Muscle layer of duodenum (tissue), 2 donors: ENCODE results near the gene CBR4.

Experiments
- H3K27ac ChIP-seq: one replicate; pipeline ENCODE4 v1.7.0; 2013; ENCODE audit warnings: mild to moderate bottlenecking, low read length
- H3K27me3 ChIP-seq: one replicate; pipeline ENCODE4 v1.7.0; 2013; ENCODE audit warnings: low read depth, mild to moderate bottlenecking, control low read depth, low read length
- H3K36me3 ChIP-seq, 2 donors: one replicate each; pipeline ENCODE4 v1.7.0; 2013; ENCODE audit warnings: low read length in 2 of 2, control low read depth in 1 of 2, mild to moderate bottlenecking in 1 of 2; ENCODE audit not compliant: insufficient read depth in 2 of 2, control insufficient read depth in 1 of 2
- H3K4me1 ChIP-seq, 2 donors: one replicate each; pipeline ENCODE4 v1.7.0; 2013; ENCODE audit warnings: low read length in 2 of 2, mild to moderate bottlenecking in 2 of 2, control low read depth in 1 of 2, moderate library complexity in 1 of 2; ENCODE audit not compliant: insufficient read depth in 2 of 2, control insufficient read depth in 1 of 2
- H3K4me3 ChIP-seq, 2 donors: one replicate each; pipeline ENCODE4 v1.7.0; 2013; ENCODE audit warnings: low read length in 2 of 2, low read depth in 1 of 2, mild to moderate bottlenecking in 1 of 2
- H3K9me3 ChIP-seq, 2 donors: one replicate each; pipeline ENCODE4 v1.7.0; 2013; ENCODE audit warnings: low read length in 2 of 2, control low read depth in 1 of 2, mild to moderate bottlenecking in 1 of 2; ENCODE audit not compliant: control insufficient read depth in 1 of 2
- donor health status: healthy.

Gene CBR4

DNA sequence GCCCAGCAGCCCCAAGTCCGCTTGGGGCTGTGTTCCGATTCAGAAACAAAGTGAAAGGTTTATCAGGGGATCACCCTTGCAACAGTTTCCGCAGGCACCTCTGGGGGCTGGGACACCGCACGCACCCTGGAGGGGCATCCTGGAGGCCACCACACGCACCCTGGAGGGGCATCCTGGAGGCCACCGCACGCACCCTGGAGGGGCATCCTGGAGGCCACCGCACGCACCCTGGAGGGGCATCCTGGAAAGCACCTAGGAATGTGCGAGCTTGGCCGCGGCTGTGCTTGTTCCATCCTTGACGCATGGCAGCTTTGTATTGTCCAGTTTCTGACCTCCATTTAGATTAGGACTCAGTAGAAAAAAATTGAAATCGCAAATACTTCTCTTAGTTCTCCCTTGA lies 21.3 kb upstream of the CBR4 start:
- H3K36me3 ChIP-seq: no peaks in the 10 kb centered on the region
- H3K4me1 ChIP-seq: no peaks in the 10 kb centered on the region

DNA sequence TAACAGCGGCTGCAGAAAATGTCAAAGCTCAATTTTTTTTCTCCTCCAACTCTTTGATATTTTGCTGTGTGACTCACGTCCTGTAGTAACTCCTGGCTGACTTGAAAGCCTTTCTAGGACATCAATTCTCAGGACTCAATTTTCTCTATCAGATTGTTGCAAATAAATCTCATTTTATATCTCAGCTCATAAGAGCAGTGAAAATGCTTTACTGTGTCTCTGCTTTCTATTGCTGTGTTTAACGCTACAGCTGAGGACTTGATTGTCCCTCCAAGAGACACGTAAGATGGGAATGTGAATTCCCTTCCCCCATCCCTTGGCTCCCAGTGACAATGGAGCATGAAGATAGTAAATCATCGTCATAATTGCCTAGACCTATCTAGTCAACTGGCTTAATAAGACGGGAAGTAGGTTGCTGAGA lies 20.5 kb upstream of the CBR4 start:
- Histone ChIP-seq H3K27me3 (no peaks in the 10 kb centered on the region), H3K27ac (no peak overlapping the region)

More for the DNA sequence above, 21.3 kb upstream of the CBR4 start:
- no peaks in the 10 kb centered on the region for H3K9me3 ChIP-seq
- no peak overlapping the region for H3K27ac ChIP-seq
- H3K4me3 ChIP-seq: no peak overlapping the region
- no peaks in the 10 kb centered on the region for H3K27me3 ChIP-seq

DNA sequence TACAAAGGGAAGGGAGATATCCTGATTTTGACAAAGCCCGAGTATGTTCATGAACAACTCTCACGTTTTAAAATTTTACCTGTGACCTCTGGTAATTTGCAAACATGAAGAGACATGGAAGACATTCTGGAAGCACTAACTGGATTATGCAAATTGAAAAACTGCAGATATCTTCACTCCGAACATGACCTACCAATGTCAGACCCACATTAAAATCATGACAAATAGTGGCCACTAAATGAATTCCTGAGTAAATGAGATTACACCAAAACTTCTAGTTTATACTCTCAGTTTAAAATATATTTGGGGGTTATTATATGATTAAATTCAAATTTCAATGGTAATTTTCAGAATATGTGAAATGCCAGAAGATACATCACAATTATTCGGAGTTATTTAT lies 19.9 kb upstream of the CBR4 start:
- Histone ChIP-seq H3K4me1 (no peaks in the 10 kb centered on the region), H3K27ac (no peak overlapping the region), H3K4me3 (no peak overlapping the region), H3K9me3 (no peaks in the 10 kb centered on the region), H3K27me3 (no peaks in the 10 kb centered on the region), H3K36me3 (no peaks in the 10 kb centered on the region)

More for the DNA sequence above, 20.5 kb upstream of the CBR4 start:
- Histone ChIP-seq H3K9me3 (no peaks in the 10 kb centered on the region), H3K4me3 (no peak overlapping the region), H3K4me1 (no peaks in the 10 kb centered on the region), H3K36me3 (no peaks in the 10 kb centered on the region)

GRCh38 chr4:169027663-169028062 lies 17.6 kb upstream of the CBR4 start:
- Histone ChIP-seq H3K36me3 (no peaks in the 10 kb centered on the region), H3K4me3 (no peak overlapping the region)

GRCh38 chr4:169025184-169025583 lies 15.1 kb upstream of the CBR4 start:
- no peaks in the 10 kb centered on the region for H3K9me3 ChIP-seq
- no peak overlapping the region for H3K27ac ChIP-seq
- H3K27me3 ChIP-seq: no peaks in the 10 kb centered on the region
- no peaks in the 10 kb centered on the region for H3K36me3 ChIP-seq
- no peaks in the 10 kb centered on the region for H3K4me1 ChIP-seq
- no peak overlapping the region for H3K4me3 ChIP-seq

More at GRCh38 chr4:169027663-169028062, 17.6 kb upstream of the CBR4 start:
- no peaks in the 10 kb centered on the region for H3K9me3 ChIP-seq
- H3K4me1 ChIP-seq: no peaks in the 10 kb centered on the region
- no peaks in the 10 kb centered on the region for H3K27me3 ChIP-seq
- H3K27ac ChIP-seq: no peak overlapping the region

DNA sequence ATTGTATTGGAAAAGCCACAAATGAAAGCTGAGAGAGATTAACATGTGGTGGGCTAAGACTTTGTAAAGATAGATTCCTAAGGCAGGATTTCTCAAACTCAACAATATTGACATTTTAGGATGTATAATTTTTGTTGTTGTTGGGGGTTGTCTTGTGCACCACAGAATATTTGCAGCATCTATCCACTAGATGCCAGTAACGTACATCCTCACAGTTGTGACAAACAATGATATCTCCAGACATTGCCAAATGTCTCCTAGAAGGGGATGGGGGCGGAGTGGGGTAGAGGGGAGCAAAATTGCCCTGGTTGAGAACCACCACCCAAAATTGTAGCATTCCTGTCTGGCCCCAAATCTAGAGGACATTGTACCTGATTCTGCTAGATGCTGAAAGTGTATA lies 14.7 kb upstream of the CBR4 start:
- no peak overlapping the region for H3K27ac ChIP-seq
- no peaks in the 10 kb centered on the region for H3K4me1 ChIP-seq
- no peaks in the 10 kb centered on the region for H3K36me3 ChIP-seq
- H3K27me3 ChIP-seq: no peaks in the 10 kb centered on the region
- no peaks in the 10 kb centered on the region for H3K9me3 ChIP-seq
- H3K4me3 ChIP-seq: no peak overlapping the region

DNA sequence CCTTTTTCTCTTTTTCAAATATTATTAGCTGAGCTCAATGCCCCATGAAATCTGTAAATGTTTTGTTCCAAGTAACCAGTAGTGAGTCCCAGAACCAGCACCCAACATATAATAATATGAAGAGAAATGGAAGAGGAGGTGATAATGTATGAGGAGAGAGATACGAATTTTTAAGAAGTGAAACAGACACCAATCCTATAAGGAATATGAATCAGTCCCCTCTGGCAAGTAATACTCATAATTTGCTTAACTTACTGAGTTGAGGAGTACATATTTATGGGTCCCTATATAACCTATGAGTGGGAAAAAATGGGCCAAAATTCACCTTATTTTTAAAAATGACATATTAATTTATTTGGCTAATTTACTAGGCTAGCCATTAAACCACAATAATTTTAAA lies 8.4 kb upstream of the CBR4 start:
- peaks cover 3 to 10% of the 10 kb centered on the region in 2 donors for H3K4me1 ChIP-seq
- H3K4me3 ChIP-seq: no peak overlapping the region
- no peaks in the 10 kb centered on the region for H3K36me3 ChIP-seq
- H3K27me3 ChIP-seq: no peaks in the 10 kb centered on the region
- no peaks in the 10 kb centered on the region for H3K9me3 ChIP-seq
- H3K27ac ChIP-seq: no peak overlapping the region

DNA sequence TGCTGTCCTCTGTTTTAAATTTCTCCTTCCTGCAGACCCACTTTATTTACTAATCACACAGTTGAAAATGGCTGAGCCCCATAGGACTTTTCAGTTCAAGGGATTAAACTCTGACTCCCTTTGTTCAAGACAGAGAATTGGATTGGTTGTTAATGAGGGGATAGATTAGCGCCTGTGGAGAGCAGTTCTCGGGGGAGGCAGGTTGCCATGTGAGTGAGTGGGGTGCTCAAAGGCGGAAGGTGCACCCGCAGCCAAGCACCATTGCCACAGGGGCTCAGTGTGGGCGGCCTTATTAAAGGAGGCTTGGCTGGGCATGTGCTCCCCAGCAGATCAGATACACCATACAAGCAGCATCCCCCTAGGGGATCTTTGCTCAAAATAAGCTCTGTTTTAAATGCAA lies 7.9 kb upstream of the CBR4 start:
- peaks cover 3 to 10% of the 10 kb centered on the region in 2 donors for H3K4me1 ChIP-seq
- no peaks in the 10 kb centered on the region for H3K9me3 ChIP-seq
- no peak overlapping the region for H3K4me3 ChIP-seq
- no peaks in the 10 kb centered on the region for H3K36me3 ChIP-seq
- no peak overlapping the region for H3K27ac ChIP-seq
- no peaks in the 10 kb centered on the region for H3K27me3 ChIP-seq

DNA sequence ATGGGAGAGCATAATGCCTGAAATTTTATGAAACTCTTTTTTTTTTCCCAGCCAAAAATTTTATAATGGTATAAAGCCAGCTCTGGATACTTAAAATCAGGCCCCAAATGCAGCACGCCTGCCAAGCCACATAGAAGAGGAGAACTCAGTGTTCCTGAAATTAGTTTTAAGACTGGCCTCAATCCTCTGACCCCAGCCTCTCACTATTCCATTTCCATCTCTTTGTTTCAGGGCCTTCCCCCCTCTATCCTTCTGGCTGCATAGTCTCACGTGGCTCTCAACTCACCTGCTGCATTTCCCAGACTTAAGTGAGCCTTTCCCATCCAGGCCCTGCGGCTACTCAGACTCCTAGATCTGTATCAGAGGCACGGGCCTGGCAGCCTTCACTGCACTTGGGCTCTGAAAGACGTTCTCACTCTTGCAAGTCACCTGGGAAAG lies 5.2 kb upstream of the CBR4 start:
- peaks cover 3 to 10% of the 10 kb centered on the region in 2 donors for H3K4me1 ChIP-seq
- no peaks in the 10 kb centered on the region for H3K9me3 ChIP-seq
- no peaks in the 10 kb centered on the region for H3K36me3 ChIP-seq
- H3K27me3 ChIP-seq: no peaks in the 10 kb centered on the region
- no peak overlapping the region for H3K4me3 ChIP-seq
- H3K27ac ChIP-seq: no peak overlapping the region

DNA sequence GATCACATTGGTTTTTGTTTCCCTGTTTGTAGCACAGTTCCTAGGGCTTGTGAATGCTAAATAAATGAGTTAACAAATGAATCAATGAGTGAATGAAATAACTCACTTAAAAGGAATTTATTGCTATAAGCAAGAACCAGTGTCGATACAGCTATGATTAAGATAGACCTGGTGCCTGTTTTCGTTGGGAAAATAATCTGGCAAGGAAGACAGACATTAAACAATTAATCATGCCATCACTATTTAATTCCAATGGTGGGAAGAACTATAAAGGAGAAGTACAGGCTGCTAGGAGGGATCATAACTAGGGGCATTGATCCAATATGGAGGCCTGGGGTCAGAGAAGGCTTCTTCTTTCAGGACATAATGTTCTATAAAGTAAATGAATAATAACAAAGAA lies 4.5 kb upstream of the CBR4 start:
- Histone ChIP-seq H3K9me3 (no peaks in the 10 kb centered on the region), H3K4me3 (no peak overlapping the region), H3K36me3 (no peaks in the 10 kb centered on the region), H3K4me1 (peaks cover 3 to 10% of the 10 kb centered on the region in 2 donors), H3K27ac (no peak overlapping the region), H3K27me3 (no peaks in the 10 kb centered on the region)

- Histone ChIP-seq H3K27ac (no peak overlapping the region), H3K4me3 (no peak overlapping the region), H3K4me1 (peaks cover 10% of the 10 kb centered on the region in 2 donors), H3K27me3 (no peaks in the 10 kb centered on the region), H3K9me3 (no peaks in the 10 kb centered on the region), H3K36me3 (no peaks in the 10 kb centered on the region)
Observed at GRCh38 chr4:169013396-169013795, 3.3 kb upstream of the CBR4 start.

GRCh38 chr4:169012049-169012448 lies 2.0 kb upstream of the CBR4 start:
- Histone ChIP-seq H3K27ac (no peak overlapping the region), H3K27me3 (no peaks in the 10 kb centered on the region), H3K4me3 (no peak overlapping the region), H3K36me3 (no peaks in the 10 kb centered on the region), H3K9me3 (no peaks in the 10 kb centered on the region), H3K4me1 (peaks cover 10 to 11% of the 10 kb centered on the region in 2 donors)
